Measurements from ENCODE around the gene MAML3. TPM values are rescaled to one million over a fixed set of nuclear protein-coding genes. Genes with fewer than 3 reads are reported as not detected.

Gene MAML3
- polyA plus RNA-seq, 6 donors from 2014 or later: 0.37 to 2.7 (median 1.1) TPM

- DNase-seq: peak; percentile 24
These were observed 392.5 kb downstream of the MAML3 start for GRCh38 chr4:139761461-139761860.

GRCh38 chr4:139760567-139760966, 393.4 kb downstream of the MAML3 start:
- no peak for DNase-seq
- no peak overlapping the region for H3K4me3 Mint-ChIP-seq
- no peak for ATAC-seq (ENCODE audit: low read depth in 2 of 2)
- peaks cover 28 to 36% (median 34%) of the 10 kb centered on the region in 3 donors for H3K4me1 Mint-ChIP-seq
- no peaks in the 10 kb centered on the region for H3K27me3 Mint-ChIP-seq
- H3K36me3 Mint-ChIP-seq: no peaks in the 10 kb centered on the region
- no peaks in the 10 kb centered on the region for H3K9me3 Mint-ChIP-seq
- H3K27ac Mint-ChIP-seq: peak overlapping the region in 1 of 6 donors; percentile 9

More at GRCh38 chr4:139761461-139761860, 392.5 kb downstream of the MAML3 start:
- H3K9me3 Mint-ChIP-seq: no peaks in the 10 kb centered on the region
- peaks cover 28 to 36% (median 34%) of the 10 kb centered on the region in 3 donors for H3K4me1 Mint-ChIP-seq
- ATAC-seq (ENCODE audit: low read depth in 2 of 2): peak; percentile 74 to 78
- no peaks in the 10 kb centered on the region for H3K36me3 Mint-ChIP-seq
- no peaks in the 10 kb centered on the region for H3K27me3 Mint-ChIP-seq
- H3K27ac Mint-ChIP-seq: peak overlapping the region in 3 of 6 donors; percentile 1 to 91 (median 71)
- peak overlapping the region in 4 of 8 donors; percentile 8 to 69 (median 36) for H3K4me3 Mint-ChIP-seq

GRCh38 chr4:139759097-139759496, 394.9 kb downstream of the MAML3 start:
- no peak for DNase-seq

GRCh38 chr4:139756391-139757180, 397.4 kb downstream of the MAML3 start:
- no peak for ATAC-seq (ENCODE audit: low read depth in 2 of 2)
- Mint-ChIP-seq H3K4me3 (no peak overlapping the region), H3K27me3 (no peaks in the 10 kb centered on the region), H3K9me3 (no peaks in the 10 kb centered on the region), H3K36me3 (no peaks in the 10 kb centered on the region), H3K27ac (no peak overlapping the region), H3K4me1 (peaks cover 3 to 8% (median 4%) of the 10 kb centered on the region in 3 donors)
- DNase-seq: no peak

More at GRCh38 chr4:139759097-139759496, 394.9 kb downstream of the MAML3 start:
- ATAC-seq (ENCODE audit: low read depth in 2 of 2): no peak
- Mint-ChIP-seq H3K36me3 (no peaks in the 10 kb centered on the region), H3K9me3 (no peaks in the 10 kb centered on the region), H3K4me1 (peaks cover 20 to 28% (median 27%) of the 10 kb centered on the region in 3 donors), H3K4me3 (no peak overlapping the region), H3K27me3 (no peaks in the 10 kb centered on the region), H3K27ac (peak overlapping the region in 2 of 6 donors; percentile 12 to 45)

- Mint-ChIP-seq H3K4me3 (no peak overlapping the region), H3K4me1 (peaks cover 0 to 5% (median 0%) of the 10 kb centered on the region in 3 donors), H3K27me3 (no peaks in the 10 kb centered on the region), H3K27ac (peak overlapping the region in 2 of 6 donors; percentile 40 to 77), H3K9me3 (no peaks in the 10 kb centered on the region), H3K36me3 (no peaks in the 10 kb centered on the region)
- DNase-seq: no peak
- no peak for ATAC-seq (ENCODE audit: low read depth in 2 of 2)
These were observed 399.0 kb downstream of the MAML3 start for GRCh38 chr4:139754938-139755337.

GRCh38 chr4:139753686-139754085, 400.3 kb downstream of the MAML3 start:
- no peaks in the 10 kb centered on the region for H3K9me3 Mint-ChIP-seq
- no peak overlapping the region for H3K27ac Mint-ChIP-seq

GRCh38 chr4:139749835-139750498, 404.0 kb downstream of the MAML3 start:
- Mint-ChIP-seq H3K4me3 (no peak overlapping the region), H3K27ac (no peak overlapping the region), H3K36me3 (no peaks in the 10 kb centered on the region), H3K4me1 (no peaks in the 10 kb centered on the region), H3K27me3 (no peaks in the 10 kb centered on the region), H3K9me3 (no peaks in the 10 kb centered on the region)
- ATAC-seq (ENCODE audit: low read depth in 2 of 2) (no peak), DNase-seq (no peak)

More at GRCh38 chr4:139753686-139754085, 400.3 kb downstream of the MAML3 start:
- Mint-ChIP-seq H3K36me3 (no peaks in the 10 kb centered on the region), H3K27me3 (no peaks in the 10 kb centered on the region), H3K4me3 (no peak overlapping the region), H3K4me1 (peaks cover 0 to 5% (median 0%) of the 10 kb centered on the region in 3 donors)
- DNase-seq: no peak
- no peak for ATAC-seq (ENCODE audit: low read depth in 2 of 2)

GRCh38 chr4:139749338-139749737, 404.6 kb downstream of the MAML3 start:
- H3K4me1 Mint-ChIP-seq: no peaks in the 10 kb centered on the region
- H3K27me3 Mint-ChIP-seq: no peaks in the 10 kb centered on the region
- no peak for ATAC-seq (ENCODE audit: low read depth in 2 of 2)
- H3K9me3 Mint-ChIP-seq: no peaks in the 10 kb centered on the region
- no peaks in the 10 kb centered on the region for H3K36me3 Mint-ChIP-seq
- H3K27ac Mint-ChIP-seq: no peak overlapping the region
- DNase-seq: no peak
- H3K4me3 Mint-ChIP-seq: no peak overlapping the region

- H3K9me3 Mint-ChIP-seq: no peaks in the 10 kb centered on the region
- DNase-seq (no peak), ATAC-seq (ENCODE audit: low read depth in 2 of 2) (no peak)
- no peaks in the 10 kb centered on the region for H3K27me3 Mint-ChIP-seq
- H3K4me3 Mint-ChIP-seq: no peak overlapping the region
- peak overlapping the region in 3 of 6 donors; percentile 65 to 89 (median 80) for H3K27ac Mint-ChIP-seq
- no peaks in the 10 kb centered on the region for H3K4me1 Mint-ChIP-seq
- no peaks in the 10 kb centered on the region for H3K36me3 Mint-ChIP-seq
These were observed 407.4 kb downstream of the MAML3 start for GRCh38 chr4:139746431-139747171.

GRCh38 chr4:139745111-139745639, 408.8 kb downstream of the MAML3 start:
- ATAC-seq (ENCODE audit: low read depth in 2 of 2) (no peak), DNase-seq (no peak)
- peaks cover 0 to 6% (median 0%) of the 10 kb centered on the region in 3 donors for H3K27me3 Mint-ChIP-seq
- H3K9me3 Mint-ChIP-seq: no peaks in the 10 kb centered on the region
- H3K4me3 Mint-ChIP-seq: peak overlapping the region in 1 of 8 donors; percentile 14
- no peaks in the 10 kb centered on the region for H3K36me3 Mint-ChIP-seq
- H3K27ac Mint-ChIP-seq: no peak overlapping the region
- H3K4me1 Mint-ChIP-seq: peaks cover 0 to 5% (median 0%) of the 10 kb centered on the region in 3 donors

- Mint-ChIP-seq H3K27ac (no peak overlapping the region), H3K36me3 (no peaks in the 10 kb centered on the region), H3K27me3 (peaks cover 0 to 7% (median 0%) of the 10 kb centered on the region in 3 donors), H3K9me3 (no peaks in the 10 kb centered on the region), H3K4me3 (no peak overlapping the region), H3K4me1 (peaks cover 0 to 5% (median 0%) of the 10 kb centered on the region in 3 donors)
- ATAC-seq (ENCODE audit: low read depth in 2 of 2): no peak
- no peak for DNase-seq
These were observed 409.8 kb downstream of the MAML3 start for GRCh38 chr4:139744232-139744631.

GRCh38 chr4:139743027-139743426, 411.0 kb downstream of the MAML3 start:
- H3K4me3 Mint-ChIP-seq: no peak overlapping the region
- H3K36me3 Mint-ChIP-seq: no peaks in the 10 kb centered on the region
- H3K9me3 Mint-ChIP-seq: no peaks in the 10 kb centered on the region
- H3K27me3 Mint-ChIP-seq: peaks cover 0 to 7% (median 0%) of the 10 kb centered on the region in 3 donors
- DNase-seq (no peak), ATAC-seq (ENCODE audit: low read depth in 2 of 2) (no peak)
- peaks cover 0 to 5% (median 0%) of the 10 kb centered on the region in 3 donors for H3K4me1 Mint-ChIP-seq
- H3K27ac Mint-ChIP-seq: peak overlapping the region in 1 of 6 donors; percentile 10

- Mint-ChIP-seq H3K36me3 (no peaks in the 10 kb centered on the region), H3K9me3 (no peaks in the 10 kb centered on the region), H3K27ac (peak overlapping the region in 1 of 6 donors; percentile 47), H3K27me3 (peaks cover 0 to 8% (median 7%) of the 10 kb centered on the region in 3 donors), H3K4me1 (peaks cover 0 to 5% (median 4%) of the 10 kb centered on the region in 3 donors), H3K4me3 (peak overlapping the region in 1 of 8 donors; percentile 42)
- ATAC-seq (ENCODE audit: low read depth in 2 of 2) (no peak), DNase-seq (no peak)
These were observed 413.4 kb downstream of the MAML3 start for GRCh38 chr4:139740531-139741041.
